GF-D8 (cell line): Measurements from ENCODE around the gene CDRT15L2.
"Not testable (repeated sequence)": the region's sequence is repeated elsewhere in the genome, so short reads cannot be mapped to it uniquely, and the experiment has no call there.

Experiments used
- DNase-seq: peaks from one replicate; lab custom pipeline; 2025; lab: John Stamatoyannopoulos, UW

The CDRT15L2 gene

DNA sequence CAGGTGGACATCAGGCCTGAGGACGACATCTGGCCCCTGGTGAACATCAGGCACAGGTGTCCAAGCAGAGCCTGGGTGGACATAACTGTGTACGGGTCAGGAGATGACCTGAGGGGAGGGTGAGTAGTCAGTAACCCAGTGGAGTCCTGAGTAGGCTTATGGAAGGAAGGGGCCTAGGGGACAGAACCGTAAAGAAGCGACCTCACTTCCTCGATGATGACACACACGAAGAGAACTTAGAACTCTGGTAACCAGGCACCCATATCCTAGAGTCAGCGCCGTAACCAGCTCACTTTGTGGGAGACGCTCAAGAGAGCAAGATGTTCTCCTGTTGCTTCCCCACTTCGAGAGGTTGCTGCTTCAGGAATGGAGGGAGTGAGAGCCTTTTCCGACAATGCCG lies at the start of gene CDRT15L2:
Gene CDRT15L2, plus strand, starts transcription at position 301 of the 400 bp plus-strand sequence. Its CDS starts 20 bp downstream, at position 321.
- DNase-seq, result not testable (repeated sequence)

DNA sequence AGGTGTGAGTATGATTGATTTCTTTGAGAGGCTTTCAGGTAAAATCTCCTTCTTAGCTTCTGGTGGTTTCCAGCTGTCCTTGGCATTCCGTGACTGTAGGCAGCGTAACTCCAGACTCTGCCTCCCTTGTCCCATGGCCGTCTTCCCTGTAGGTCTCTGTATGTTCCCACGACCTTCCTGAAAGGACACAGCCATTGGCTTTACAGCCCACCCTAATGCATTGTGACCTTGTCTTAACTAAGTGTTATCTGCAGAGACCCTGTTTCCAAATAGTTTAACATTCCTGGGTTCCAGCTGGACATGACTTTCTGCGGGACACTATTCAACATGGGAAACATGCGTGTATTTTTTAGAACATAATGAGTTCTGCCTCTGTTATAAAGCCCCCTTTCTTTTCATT lies 49.4 kb upstream of the CDRT15L2 start:
- DNase-seq, result not testable (repeated sequence)

DNA sequence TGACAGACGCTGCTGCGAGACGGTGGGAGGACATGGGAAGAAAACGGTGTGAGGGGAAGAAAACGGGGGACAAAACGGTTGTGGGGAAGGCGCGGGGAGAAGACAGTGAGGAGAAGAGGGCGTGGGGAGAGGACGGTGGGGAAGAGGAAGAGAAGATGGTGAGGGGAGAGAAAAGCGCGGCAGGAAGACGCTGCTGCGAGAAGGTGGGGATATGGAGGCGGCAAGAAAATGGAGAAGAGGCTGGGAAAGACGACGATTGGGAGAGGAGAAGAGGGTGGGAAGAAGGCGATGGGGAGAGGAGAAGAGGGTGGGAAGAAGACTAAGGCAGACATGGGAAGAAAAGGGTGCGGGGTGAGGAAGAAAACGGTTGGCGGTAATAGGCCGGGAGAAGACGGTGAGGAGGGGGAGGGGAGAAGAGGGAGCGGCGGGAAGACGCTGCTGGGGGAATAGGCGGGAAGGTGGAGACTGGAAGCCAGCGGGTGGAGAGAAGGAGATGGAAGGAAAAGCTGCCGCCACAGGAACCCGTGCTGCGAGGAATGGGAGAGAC lies 46.9 kb upstream of the CDRT15L2 start:
- not testable (repeated sequence) for DNase-seq

GRCh38 chr17:20533206-20533605 lies 46.3 kb upstream of the CDRT15L2 start:
- DNase-seq, result not testable (repeated sequence)

GRCh38 chr17:20534711-20535550 lies 44.6 kb upstream of the CDRT15L2 start:
- DNase-seq, result not testable (repeated sequence)

DNA sequence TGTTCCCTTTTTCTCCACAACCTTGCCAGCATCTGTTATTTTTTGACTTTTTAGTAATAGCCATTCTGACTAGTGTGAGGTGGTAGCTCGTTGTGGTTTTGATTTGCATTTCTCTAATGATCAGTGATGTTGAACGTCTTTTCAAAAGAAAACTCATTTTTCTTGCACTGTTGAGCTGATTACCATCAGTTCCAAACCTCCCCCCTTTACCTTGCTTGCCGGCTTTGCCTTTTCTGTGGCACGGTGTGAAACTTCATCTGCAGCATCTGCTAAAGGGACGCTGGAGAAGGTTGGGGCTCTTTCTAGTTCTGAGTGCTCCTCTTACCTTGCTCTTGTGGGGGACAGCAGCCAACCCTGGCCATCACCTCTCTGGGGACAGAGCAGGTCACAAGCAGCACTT lies 39.1 kb upstream of the CDRT15L2 start:
- not testable (repeated sequence) for DNase-seq

GRCh38 chr17:20540865-20541264 lies 38.7 kb upstream of the CDRT15L2 start:
- not testable (repeated sequence) for DNase-seq

- DNase-seq, result not testable (repeated sequence)
Observed at GRCh38 chr17:20541853-20542546, 37.5 kb upstream of the CDRT15L2 start.

DNA sequence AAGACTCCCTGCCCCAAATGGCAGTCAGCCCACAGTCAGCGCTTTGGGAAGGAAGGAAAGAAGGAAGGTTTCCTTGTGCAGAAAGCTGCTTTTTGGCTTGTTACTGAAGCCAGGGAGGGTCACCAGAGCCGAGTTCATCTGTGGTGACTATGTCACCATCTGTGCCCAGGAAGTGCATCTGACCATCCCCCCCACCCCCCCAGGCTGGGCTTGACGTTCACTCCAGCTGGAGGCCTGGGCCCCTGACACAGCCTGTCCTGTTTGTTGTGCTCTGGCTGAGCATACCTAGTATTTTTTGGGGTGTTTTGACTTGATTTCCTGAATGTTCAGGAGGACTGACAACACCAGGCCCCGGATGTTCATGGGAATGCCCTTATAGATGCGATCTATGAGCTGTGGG lies 31.6 kb upstream of the CDRT15L2 start:
- DNase-seq, result not testable (repeated sequence)

GRCh38 chr17:20552920-20553319 lies 26.6 kb upstream of the CDRT15L2 start:
- DNase-seq, result not testable (repeated sequence)

DNA sequence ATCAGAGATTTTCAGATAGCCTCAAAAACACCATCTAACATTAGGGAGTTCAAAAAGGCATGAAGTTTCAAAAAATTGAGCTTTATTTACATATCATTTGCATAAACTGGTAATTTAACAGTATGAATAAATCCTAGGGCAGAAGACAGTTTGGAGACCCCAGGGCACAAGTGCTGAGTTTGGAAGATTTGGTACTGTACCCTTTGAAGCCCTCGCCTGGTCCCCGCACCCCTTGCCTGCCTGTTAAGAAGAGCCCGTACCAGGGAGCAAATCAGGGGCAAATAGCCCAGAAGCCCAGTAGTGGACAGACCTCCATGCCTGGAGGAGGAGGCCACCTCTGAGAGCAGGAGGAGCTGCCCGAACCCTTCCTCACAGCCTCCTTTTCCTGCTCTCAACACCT lies 24.8 kb upstream of the CDRT15L2 start:
- not testable (repeated sequence) for DNase-seq

DNA sequence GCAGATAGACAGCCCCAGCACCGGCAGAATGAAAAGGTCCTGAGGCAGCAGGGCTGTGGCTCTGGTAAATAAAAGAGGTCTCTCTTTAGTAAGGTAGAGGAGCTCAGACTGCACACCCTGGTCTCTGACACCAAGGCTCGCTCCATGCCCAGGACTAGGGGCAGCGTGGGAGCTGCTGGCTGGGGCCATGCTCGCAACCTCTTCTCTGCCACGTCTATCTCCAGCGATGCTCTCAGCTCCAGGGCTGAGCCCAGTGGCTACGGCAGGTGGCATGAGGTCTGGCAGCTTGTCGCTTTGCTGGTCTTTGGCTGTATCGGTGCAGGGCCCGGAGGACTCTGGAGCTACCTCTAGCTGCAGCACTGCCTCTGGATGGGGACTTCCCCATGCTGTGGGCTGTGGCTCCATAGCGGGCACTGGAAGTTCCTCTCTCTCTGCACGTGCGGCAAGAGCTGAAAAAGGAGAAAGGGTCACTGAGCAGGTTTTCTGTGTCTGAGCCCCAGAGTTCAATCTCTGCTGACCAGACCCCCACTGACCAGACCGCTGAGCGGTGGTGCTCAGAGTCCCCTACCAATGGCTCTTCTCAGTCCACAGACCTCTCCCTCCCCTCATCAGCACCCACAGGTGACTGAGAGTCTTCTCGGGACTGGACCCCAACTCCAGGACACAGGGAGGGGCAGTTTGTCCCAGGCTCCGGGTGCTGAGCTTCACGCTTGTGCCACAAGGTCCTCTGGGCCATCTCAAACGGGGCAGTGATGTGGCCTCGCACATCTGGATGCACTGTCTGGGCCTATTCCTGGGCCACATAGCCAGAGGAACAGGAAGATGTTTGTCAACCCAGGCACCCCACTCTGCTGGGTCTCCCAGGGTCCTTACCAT lies 24.2 kb upstream of the CDRT15L2 start:
- DNase-seq, result not testable (repeated sequence)

DNA sequence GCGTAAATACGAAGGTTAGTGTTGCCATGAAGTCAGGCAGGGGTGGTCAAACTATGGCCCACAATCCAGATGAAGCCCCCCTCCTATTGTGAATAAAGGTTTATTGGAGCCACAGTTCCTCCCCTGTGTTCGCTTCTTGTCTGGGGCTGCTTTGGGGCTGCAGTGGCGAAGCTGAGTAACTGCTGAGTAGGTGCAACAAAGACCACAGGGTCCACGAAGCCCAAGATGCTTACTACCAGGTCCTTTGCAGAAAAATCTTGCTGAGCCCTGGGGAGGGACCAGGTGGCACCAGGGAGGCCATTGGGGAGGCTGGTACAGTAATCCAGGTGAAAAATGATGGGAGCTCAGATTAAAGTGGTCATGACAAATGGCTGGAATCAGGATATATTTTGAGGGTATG lies 21.4 kb upstream of the CDRT15L2 start:
- not testable (repeated sequence) for DNase-seq

GRCh38 chr17:20559018-20559417 lies 20.5 kb upstream of the CDRT15L2 start:
- DNase-seq, result not testable (repeated sequence)

DNA sequence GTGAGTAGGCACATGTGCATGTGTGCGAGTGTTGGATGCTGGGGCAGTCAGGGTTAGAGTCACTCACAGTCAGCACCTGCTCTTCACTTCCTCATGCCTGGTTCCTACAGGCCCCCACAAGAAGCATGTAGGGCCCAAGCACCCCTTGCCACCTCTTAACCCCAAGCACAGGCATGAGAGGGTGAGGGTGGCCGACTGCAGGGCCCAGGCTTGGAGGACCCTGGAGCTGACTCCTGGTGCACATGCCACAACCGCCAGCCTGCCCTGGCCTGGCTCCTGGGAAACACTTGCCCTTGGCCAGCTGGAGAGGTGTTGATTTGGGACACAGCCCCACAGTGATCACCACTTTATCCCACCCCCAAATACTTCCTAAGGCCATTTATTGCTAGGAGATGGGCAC lies 16.9 kb upstream of the CDRT15L2 start:
- DNase-seq, result no peak

DNA sequence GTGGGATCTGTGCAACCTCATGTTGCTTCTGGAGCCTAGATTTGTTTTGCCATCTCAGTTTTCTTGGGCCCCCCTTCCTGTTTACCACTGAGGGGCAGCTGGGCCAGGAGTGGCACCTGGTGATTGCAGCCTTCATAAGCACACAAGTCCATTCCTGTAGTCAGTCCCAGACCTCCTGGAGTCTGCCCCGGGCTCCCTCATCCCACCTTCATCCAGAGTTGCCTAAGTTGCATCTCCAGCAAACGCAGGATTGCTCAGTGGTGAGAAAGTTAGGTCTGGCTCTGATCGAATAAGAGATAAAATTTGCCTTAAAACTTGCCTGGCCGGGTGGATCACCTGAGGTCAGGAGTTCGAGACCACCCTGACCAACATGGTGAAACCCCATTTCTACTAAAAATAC lies 14.3 kb upstream of the CDRT15L2 start:
- DNase-seq, result not testable (repeated sequence)

DNA sequence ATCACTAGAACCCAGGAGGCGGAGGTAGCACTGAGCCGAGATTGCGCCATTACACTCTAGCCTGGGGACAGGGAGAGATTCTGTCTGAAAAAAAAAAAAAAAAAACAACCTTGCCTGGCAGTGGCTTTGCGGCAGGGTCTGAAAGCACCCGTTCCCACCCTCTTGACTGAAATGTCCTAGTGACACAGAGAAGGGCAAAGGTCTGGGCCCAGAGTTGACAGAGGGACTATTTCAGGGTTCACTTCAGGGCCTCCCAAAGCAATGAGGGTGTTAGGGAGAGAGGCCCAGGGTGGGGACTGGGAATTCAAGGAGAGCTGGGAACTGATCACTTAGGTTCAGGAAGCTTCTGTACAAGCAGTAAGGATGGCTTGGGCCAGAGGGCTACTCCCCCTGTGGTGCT lies 13.8 kb upstream of the CDRT15L2 start:
- DNase-seq, result no peak

- not testable (repeated sequence) for DNase-seq
Observed at GRCh38 chr17:20566736-20567135, 12.8 kb upstream of the CDRT15L2 start.

DNA sequence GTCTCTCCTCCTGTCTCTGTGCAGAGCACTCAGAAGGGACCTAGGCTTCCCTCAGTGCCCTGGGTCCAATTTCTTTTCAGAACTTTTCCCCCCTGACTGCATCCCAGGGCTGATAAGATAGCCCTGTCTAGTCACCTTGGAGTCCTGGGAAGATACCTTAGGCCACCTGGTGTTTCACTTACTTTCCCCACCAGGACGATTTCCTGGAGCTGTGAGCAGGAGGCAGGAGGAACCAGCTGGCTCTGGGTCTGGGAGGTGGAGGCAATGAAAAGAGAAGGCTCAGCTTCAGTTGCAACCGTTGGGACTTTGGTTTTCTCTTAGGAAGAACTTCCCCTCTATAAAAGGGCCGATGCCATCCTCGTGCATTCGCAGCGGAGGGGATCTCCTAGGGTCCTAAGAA lies 12.1 kb upstream of the CDRT15L2 start:
- not testable (repeated sequence) for DNase-seq

DNA sequence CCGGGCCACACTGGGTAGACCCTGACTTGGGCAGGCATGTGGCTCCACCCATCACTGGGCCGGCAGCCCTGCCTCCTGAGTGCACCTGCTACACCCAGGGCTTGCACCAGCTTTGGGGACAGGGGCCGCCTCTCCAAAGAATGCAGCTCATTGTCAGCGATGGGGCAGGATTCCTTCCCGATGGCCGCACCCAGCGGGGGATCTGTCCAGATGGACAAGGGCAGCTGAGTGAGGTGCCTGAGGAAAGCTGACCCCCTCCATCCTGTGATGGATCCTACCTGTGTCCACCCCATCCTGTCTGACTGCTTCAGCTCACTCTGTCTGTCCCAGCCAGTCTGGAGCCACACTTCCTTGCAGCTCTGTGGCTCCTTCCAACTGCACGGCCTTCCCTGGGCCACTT lies 10.9 kb upstream of the CDRT15L2 start:
- DNase-seq, result not testable (repeated sequence)

DNA sequence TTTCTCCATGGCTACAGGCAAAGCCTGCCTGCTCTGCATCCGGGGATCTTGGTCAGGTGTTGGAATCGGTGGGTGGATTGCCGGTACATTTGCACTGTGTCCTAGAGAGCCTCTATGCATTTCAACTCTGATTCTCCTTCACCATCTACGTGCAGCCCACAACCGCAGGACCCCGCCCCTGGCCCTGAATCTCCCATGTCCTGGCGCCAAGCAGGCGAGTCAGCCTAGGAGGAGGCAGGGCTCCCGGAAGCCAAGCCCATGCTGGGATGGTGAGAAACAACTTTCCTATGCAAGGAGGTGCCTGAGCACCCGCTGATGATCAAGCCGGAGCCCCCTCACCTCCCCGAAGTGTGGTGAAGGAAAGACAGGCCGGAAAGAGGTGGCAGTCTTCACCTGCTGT lies 7.9 kb upstream of the CDRT15L2 start:
- not testable (repeated sequence) for DNase-seq

GRCh38 chr17:20573216-20573615 lies 6.3 kb upstream of the CDRT15L2 start:
- not testable (repeated sequence) for DNase-seq
